Stimulated activated CD4-positive, alpha-beta T cell treated with anti-CD3 and anti-CD28 coated beads, Interleukin-12 subunit alpha, Interleukin-12 subunit beta, amount 100 ng/mL, for 24 hours (primary cell): Measurements from ENCODE around the gene RBPMS2.

Source experiments
- DNase-seq, 2 experiments: peaks; one replicate each; pipeline ENCODE4 v3.0.0-alpha.2; 2020; ENCODE audit warnings: low read depth in 2 of 2

The RBPMS2 gene

GRCh38 chr15:64783796-64784195 lies 8.4 kb upstream of the RBPMS2 start:
- no peak for DNase-seq

GRCh38 chr15:64782751-64783150 lies 7.4 kb upstream of the RBPMS2 start:
- no peak for DNase-seq

- no peak for DNase-seq
These were observed 5.9 kb upstream of the RBPMS2 start for GRCh38 chr15:64781299-64781698.

GRCh38 chr15:64780600-64781156 lies 5.3 kb upstream of the RBPMS2 start:
- DNase-seq: no peak

- DNase-seq: no peak
These were observed 4.2 kb upstream of the RBPMS2 start for GRCh38 chr15:64779630-64780029.

- no peak for DNase-seq
These were observed 3.6 kb upstream of the RBPMS2 start for GRCh38 chr15:64779024-64779423.

GRCh38 chr15:64776402-64776786 lies 1.0 kb upstream of the RBPMS2 start:
- no peak for DNase-seq

GRCh38 chr15:64774629-64775493 lies 528 bp downstream of the RBPMS2 start:
- DNase-seq: no peak

GRCh38 chr15:64774037-64774628 lies 1.3 kb downstream of the RBPMS2 start:
- no peak for DNase-seq

- no peak for DNase-seq
These were observed 1.8 kb downstream of the RBPMS2 start for GRCh38 chr15:64773606-64774005.

GRCh38 chr15:64772964-64773363 lies 2.4 kb downstream of the RBPMS2 start:
- DNase-seq: no peak

GRCh38 chr15:64772488-64772887 lies 2.9 kb downstream of the RBPMS2 start:
- DNase-seq: no peak

GRCh38 chr15:64770626-64771025 lies 4.8 kb downstream of the RBPMS2 start:
- no peak for DNase-seq

- no peak for DNase-seq
These were observed 8.2 kb downstream of the RBPMS2 start for GRCh38 chr15:64767203-64767602.

- no peak for DNase-seq
These were observed 9.3 kb downstream of the RBPMS2 start for GRCh38 chr15:64766058-64766457.

- no peak for DNase-seq
These were observed 11.5 kb downstream of the RBPMS2 start for GRCh38 chr15:64763874-64764273.

GRCh38 chr15:64763462-64763861 lies 11.9 kb downstream of the RBPMS2 start:
- DNase-seq: no peak

- DNase-seq: no peak
These were observed 12.4 kb downstream of the RBPMS2 start for GRCh38 chr15:64763021-64763420.

- DNase-seq: no peak
These were observed 12.8 kb downstream of the RBPMS2 start for GRCh38 chr15:64762546-64762945.

GRCh38 chr15:64761156-64761555 lies 14.2 kb downstream of the RBPMS2 start:
- no peak for DNase-seq

- DNase-seq: no peak
These were observed 15.3 kb downstream of the RBPMS2 start for GRCh38 chr15:64760056-64760455.

- DNase-seq: no peak
These were observed 19.9 kb downstream of the RBPMS2 start for GRCh38 chr15:64755427-64755940.
